ENCODE results near the gene CALML6.

Gene CALML6

DNA sequence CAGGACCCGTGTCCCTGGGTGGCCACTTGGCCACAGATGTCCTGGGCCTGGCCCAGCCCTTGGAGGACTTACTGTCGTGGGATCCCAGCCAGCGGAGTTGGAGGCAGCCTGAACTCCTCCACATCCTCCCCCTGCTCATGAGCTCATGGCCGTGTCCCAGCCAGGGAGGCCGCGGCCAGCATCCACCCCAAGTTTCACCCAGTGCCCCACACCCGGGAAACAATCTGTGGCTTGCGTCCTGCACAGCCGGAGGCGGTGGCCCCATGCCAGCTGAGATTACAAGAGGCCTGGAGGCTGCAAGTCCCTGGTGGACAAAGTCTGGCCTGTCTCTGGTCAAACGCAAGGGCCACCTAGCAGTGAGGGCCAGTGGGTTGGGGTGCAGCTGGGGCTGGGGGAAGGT is 31.5 kb downstream of the CALML6 start:
- no peak for DNase-seq

GRCh38 chr1:1947493-1947892 is 32.4 kb downstream of the CALML6 start:
- no peak for DNase-seq

GRCh38 chr1:1948783-1949182 is 33.7 kb downstream of the CALML6 start:
- DNase-seq = no peak

DNA sequence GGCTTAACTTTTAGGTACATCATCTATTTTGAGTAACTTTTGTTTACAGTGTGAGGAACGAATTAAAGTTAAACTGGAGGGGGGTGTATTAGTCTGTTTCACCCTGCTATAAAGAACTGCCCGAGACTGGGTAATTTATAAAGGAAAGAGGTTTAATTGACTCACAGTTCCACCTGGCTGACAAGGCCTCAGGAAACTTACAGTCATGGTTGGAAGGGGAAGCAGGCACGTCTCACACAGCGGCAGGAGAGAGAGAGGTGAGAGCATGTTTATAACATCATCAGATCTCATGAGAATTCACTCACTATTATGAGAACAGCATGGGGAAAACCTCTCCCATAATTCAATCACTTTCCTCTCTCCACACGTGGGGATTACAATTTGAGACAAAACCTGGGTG is 35.9 kb downstream of the CALML6 start:
- no peak for DNase-seq

DNA sequence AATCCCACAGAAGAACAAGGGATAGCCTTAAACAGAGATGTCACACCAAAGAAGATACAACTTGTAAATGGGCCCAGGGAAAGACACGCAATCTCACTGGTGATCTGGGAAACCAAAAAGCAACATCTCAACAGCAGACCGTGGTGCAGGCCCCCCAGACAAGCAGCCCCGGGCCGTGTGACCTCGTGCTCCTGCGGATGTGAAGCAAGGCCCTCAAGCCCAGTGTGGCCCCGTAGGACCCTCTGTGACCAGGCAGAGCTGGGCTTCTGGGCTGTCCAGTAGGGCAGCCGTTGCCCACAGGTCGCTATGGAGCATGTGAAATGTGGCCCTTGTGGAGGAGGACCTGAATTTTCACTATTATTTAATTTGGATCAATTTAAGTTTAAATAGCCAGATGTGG is 39.0 kb downstream of the CALML6 start:
- no peak for DNase-seq

DNA sequence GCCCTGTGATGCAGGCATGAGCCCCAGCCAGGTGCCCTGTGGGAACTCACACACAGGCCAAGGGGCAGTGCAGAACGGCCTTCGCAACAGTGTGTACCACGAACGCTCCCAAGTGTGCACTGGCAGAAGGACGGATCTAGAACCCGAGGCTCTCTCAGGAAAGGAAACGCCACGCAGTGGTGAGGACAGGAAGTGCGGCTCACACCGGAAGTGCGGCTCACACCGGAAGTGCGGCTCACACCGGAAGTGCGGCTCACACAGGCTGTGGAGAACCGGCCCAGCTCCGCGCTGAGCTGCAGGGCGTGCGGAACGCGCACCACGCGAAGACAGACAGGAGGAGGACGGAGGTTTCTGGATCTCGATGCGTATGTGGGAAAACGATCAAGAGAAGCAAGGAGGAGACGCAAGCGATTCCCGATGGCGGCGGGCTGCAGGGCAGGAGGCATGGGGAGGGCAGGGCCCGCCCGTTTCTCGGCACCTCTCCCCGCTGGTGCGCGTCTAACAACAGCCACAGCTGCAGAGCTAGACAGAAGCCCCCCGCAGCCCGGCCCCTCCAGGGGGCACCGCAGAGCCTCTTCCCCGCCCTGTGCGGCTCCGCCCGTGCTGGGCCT is 39.9 kb downstream of the CALML6 start:
- no peak for DNase-seq

DNA sequence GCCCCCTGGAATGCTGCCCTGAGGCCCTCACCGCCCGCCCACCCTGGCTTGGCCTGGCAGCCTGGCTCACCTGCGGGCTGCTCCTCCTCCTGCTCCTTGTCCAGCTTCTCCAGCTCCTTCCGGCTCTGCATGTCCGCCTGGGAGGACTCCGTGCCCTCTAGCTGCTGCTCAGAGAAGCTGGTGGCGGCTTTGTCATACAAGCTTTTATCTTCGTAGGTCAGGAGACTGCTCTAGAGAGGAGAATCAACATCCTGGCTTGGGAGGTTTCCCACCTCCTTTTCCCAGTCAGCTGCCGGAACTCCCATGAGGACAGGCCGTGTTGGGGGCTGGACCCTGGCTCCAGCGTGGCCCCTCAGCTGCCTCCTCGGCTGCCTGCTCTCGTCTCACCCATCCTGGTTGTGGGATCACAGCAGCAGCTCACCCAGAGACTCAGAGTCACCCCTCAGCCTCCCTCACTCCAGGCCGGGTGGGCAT is 40.6 kb downstream of the CALML6 start:
- DNase-seq = no peak

- no peak for DNase-seq
Measured at GRCh38 chr1:1956101-1956500, 41.0 kb downstream of the CALML6 start.

DNA sequence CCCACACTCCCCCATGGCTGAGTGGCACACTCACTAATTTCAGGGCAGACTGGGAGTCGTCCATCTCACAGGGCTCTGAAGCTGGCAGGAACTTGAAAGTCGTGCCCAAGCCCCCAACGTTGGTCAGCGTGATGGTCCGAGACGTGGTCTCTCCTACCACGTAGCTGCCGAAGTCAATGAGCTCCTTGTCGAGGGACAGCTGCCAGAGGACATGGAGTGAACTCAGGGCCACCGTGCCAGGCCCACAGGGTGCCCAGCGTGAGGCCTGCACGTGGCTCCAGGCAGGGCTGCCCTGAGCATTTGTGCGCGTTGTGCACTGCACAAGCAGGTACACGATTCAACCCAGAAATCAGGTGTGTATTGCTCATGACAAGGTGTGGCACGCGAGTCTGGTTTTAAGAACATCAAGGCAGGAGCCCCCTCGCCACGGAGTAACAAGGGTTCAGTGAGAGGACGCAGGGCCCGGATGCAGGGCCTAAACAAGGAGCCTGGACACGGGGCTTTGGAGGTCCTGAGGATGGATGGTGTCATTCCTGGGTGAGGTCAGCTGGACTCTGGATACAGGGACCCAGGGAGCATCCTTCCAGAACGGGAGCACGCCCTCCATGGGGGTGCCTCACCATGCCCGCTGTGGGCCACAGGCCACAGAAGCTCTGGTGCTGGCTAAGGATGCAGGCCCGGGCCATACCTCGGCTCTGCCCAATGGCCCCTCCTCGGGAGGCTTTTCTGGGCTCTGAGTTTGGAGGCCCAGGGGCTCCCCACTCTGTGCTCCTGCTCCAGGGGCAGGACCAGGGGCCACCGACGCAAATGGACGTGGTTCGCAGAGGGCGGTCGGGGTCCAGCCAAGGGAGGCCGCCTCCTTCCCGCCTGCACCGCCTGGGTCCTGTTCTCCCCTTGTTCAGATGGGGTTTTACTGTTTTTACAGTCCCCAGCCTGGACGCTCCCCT is 41.8 kb downstream of the CALML6 start:
- DNase-seq = no peak

DNA sequence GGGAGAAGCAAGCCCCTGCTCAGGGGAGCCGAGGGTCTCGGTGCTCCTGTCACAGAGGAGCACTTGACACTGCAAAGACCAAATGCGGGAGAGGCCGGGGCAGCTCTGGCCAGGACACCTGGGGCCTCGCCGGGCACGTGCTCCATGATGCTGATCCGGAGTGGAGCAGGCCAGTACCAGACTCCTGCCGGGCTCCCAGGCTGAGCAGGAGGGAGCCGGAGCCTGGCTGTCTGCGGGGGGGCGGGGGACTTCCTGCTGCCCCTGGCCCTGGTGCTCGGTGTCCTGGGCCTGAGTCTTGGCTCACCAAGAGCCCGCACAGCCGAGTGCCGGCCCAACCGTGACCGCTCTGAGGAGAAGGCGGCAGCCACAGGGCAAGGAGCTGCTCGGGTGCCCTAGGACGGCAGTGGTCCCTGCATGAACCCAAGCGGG is 42.5 kb downstream of the CALML6 start:
- no peak for DNase-seq

DNA sequence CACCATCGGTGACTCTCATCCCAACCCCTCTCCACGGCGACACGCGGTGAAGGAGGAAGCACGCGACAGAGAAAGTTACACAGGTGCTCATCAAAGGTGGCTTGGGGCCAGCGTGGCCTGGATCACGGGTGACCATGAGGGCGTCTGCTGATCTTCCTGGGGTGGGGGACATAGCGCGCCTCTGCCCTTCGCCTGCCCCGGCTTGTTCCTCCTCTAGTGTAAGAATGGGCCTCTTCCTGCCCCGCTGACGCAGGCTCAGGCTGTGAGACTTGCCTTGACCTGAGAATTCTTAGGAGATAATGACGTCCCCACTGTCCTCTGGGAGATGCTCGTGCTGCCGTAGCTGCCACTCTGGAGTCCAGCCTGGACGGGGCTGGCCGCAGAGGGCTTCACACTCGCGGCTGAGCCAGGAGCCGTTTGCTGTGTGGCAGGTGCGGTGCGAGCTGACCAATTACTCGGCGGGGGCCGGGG is 43.0 kb downstream of the CALML6 start:
- no peak for DNase-seq

DNA sequence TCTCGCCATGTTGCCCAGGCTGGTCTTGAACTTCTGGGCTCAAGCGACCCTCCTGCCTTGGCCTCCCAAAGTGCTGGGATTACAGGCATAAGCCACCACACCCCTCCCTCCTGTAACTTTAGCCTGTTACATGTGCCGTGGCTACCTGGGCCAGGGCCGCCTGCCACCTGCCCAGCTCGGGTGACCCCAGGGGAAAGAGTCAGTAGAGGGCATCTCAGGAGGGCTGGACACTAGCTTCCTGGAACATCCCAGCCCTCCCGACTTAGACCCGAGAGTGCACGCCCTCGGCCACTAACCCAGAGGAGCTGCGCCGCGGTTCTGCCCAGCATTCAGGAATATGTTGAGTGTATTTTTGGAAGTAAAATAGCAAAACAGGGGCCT is 44.4 kb downstream of the CALML6 start:
- DNase-seq = no peak

GRCh38 chr1:1959840-1960479 is 44.9 kb downstream of the CALML6 start:
- DNase-seq = no peak

DNA sequence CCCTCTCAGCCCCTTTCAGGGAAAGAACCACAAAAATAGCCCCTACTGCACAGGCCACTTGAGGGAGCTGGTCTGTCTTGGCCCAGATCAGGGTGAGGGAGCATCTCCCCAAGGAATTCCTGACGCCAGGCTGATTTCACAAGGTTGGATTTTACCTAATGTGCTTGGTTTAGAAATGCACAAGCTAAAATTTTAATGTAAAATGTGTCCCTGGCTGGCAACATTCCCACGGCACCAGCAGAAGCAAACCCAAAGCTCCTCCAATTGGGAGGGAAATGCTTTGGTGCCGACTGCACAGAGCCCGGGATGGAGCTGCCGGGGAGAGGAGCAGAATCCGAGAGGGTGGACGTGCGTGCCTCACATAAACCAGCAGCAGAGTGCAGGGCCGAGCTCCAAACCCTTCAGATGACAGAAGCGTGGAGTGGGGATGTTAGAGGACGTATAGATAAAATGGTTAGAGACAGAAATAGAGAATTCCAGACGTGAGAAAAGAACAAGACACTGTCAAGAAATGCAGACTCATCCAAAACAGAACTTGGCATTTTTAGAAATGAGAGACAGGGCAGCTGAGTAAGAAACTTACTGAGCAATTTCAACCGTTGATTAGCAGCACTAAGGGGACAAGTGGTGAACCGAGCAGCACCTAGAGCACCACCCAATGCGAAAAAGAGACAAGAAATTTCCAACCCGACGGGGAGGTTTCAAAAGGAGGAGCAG is 45.6 kb downstream of the CALML6 start:
- DNase-seq = no peak

DNA sequence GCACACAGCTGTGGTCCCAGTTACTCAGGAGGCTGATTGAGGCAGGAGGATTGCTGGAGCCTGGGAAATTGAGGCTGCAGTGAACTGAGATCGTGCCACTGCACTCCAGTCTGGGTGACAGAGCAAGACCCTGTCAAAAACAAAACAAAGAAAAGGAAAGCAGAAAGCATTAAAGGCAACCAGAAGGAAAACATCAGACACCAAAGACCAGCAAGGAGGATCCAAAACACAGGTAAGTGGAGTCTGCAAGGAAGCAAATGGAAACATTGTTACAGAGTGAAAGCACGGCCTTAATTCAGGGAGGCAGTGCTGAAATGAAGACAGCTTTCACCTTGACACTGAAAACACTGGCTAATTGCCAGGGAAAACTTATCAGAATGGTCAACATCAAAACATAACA is 47.7 kb downstream of the CALML6 start:
- no peak for DNase-seq

GRCh38 chr1:1963570-1963969 is 48.5 kb downstream of the CALML6 start:
- DNase-seq = no peak

DNA sequence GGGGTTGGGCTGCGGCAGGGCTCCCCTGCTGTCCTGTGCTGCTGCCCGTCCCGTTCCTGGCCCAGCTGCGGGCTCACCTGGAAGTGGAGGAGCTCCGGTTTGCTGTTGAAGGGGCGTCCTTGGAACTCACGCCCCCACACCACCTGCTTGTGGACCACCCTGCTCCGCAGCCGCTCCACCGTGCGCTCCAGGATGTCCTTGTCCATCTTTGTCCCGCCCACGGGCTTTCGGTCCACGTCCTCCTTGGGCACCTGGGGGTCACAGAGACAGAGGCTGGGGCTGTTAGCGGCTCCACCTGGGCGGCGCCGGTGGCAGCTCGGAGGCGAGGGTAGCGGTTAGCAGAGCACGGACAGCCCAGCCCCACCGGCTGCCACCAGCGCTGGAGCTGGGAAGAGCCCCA is 49.8 kb downstream of the CALML6 start:
- DNase-seq = no peak

- DNase-seq = no peak
Measured at GRCh38 chr1:1965546-1965945, 50.5 kb downstream of the CALML6 start.

GRCh38 chr1:1966071-1966740 is 51.1 kb downstream of the CALML6 start:
- no peak for DNase-seq
